DMS 273 (cell line): ENCODE measurements around the gene JARID2.
"Not testable (repeated sequence)": the region's sequence is repeated elsewhere in the genome, so short reads cannot be mapped to it uniquely, and the experiment has no call there.

Experiments
- DNase-seq: peaks from one replicate; lab custom pipeline; 2025; ENCODE audit not compliant: unreplicated experiment; lab: John Stamatoyannopoulos, UW

JARID2 gene

GRCh38 chr6:15411766-15412165 lies 165.9 kb downstream of the JARID2 start:
- DNase-seq = no peak

DNA sequence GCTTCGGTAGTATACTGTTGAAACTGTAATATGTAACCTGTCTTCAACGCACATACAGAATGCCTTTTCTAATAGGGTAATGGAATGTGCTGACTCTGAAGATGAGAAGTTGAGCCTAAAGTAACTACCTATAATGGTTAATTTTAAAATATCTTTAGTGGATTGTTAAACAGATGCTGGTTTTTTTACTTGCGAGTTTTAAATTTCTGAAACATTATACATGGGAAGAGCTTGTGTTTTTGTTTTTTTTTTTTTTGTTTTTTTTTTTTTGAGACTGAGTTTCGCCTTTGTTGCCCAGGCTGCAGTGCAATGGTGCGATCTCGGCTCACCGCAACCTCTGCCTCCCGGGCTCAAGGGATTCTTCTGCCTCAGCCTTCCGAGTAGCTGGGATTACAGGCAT lies 166.9 kb downstream of the JARID2 start:
- no peak for DNase-seq

- DNase-seq = no peak
Measured at GRCh38 chr6:15413466-15414234, 167.8 kb downstream of the JARID2 start.

- DNase-seq = no peak
Measured at GRCh38 chr6:15414235-15414612, 168.4 kb downstream of the JARID2 start.

DNA sequence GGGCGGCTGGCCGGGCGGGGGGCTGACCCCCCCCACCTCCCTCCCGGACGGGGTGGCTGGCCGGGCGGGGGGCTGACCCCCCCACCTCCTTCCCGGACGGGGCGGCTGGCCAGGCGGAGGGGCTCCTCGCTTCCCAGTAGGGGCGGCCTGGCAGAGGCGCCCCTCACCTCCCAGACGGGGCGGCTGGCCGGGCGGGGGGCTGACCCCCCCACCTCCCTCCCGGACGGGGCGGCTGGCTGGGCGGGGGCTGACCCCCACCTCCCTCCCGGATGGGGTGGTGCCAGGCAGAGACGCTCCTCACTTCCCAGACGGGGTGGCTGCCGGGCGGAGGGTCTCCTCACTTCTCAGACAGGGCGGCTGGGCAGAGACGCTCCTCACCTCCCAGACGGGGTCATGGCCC lies 169.8 kb downstream of the JARID2 start:
- not testable (repeated sequence) for DNase-seq

GRCh38 chr6:15416932-15417509 lies 171.2 kb downstream of the JARID2 start:
- no peak for DNase-seq

DNA sequence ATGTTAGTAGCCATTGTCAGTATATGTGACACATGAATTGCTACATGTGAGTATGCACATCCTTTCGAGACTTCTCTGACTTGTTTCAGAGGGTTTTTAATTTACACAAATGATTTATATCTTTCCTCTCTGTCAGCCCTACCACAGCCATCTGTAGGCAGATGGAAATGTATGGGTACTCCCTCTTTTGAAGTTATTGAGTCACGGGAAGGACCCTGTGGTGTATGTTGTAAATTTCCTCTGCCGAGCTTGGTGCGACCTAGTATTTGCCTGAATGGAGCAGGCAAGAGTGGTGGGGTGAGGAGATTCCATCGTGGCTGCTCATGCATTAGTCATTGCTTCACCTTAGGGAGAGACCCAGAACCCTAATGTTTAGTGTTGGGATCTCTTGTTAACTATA lies 171.9 kb downstream of the JARID2 start:
- DNase-seq = no peak

DNA sequence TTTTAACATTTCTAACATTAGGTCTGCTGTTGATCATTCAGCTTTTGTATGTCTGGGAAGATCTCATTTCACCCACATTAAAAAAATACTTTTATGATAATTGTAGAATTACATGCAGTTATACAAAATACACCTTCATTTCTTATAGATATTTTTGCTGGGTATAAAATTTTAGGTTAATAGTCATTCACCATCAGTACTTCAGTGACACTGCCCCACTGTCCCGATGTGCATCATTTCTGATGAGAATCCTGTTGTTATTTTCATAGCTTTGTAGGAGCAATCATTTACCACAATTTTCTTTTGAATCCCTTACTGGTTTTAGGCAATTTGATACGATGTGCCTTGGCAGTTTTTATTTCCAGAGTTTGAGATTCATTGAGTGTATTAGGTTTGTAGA lies 173.6 kb downstream of the JARID2 start:
- no peak for DNase-seq

- DNase-seq = no peak
Measured at GRCh38 chr6:15420959-15421438, 175.1 kb downstream of the JARID2 start.

- no peak for DNase-seq
Measured at GRCh38 chr6:15421945-15422733, 176.3 kb downstream of the JARID2 start.

DNA sequence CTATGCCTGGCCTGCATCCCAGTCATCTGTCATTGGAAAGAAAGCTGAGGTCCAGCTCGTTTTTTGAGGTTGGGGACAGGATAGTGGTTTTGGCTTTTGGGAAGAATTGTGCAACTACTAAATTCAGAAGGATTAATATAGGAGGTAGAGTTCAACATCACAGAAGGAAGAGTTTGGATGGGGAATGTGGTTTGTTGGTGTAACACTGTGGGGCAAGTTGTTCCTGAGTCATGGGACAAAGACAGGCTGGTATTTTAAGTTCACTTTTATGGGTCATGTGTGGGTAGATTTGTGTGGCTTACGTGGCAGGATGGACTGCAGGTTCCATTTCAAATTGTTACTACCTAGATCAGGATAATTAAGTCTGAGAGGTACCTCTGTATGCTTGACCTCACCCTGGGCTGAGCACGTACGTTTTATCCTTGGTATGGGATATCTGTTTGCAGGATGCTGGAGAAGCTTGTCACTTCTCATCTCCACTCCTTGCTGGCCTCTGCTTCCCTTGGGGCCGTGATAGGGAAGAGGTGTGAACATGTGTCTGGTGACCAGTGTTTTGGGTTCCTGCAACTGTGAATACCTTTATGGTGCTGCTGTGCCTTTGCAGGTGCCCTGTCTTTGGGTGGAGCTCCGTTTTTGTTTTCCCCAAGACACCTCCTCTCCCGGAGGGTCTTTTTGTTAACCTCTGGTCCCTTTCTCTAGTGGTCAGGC lies 177.6 kb downstream of the JARID2 start:
- DNase-seq = no peak

- DNase-seq = no peak
Measured at GRCh38 chr6:15425947-15426346, 180.1 kb downstream of the JARID2 start.

DNA sequence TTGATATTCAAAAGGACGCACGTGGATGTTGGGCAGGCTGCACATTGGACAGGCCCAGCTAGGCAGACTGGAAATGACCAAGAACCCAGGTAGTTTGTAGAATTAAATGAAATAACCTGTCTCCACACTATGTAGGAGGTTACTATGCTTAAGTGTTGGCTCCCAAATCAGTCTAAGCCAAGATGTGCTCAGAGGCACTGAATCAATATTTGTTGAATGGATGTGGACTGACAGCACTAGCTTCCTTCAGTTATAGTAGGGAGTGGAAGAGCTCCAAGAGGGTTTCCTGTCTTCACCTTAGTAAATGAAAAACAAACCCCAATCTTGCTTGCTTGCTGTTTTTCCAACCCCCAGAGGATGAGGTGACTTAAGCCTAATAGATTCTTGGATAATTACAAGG lies 180.5 kb downstream of the JARID2 start:
- DNase-seq = no peak

DNA sequence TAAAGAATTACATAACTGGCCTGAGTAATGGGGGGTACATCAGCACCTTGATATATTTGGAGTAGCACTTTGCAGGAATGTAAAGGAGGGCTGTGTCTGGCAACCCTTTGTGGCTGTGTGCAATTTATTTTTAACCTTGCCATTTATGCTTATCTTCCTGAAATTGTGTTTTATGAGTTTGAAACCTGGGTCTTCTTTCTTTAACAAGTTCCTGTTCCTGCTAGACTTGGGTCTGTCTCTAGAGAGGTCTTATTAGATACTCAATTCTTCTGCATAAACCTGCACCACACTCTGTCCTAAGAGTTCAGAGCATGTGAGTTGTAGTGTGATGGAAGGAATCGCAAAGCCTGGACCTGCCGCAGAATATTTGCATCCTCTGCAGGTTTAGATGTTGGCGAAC lies 181.0 kb downstream of the JARID2 start:
- DNase-seq = no peak

- peak; percentile 20 for DNase-seq
Measured at GRCh38 chr6:15427331-15428070, 181.6 kb downstream of the JARID2 start.

GRCh38 chr6:15429141-15430110 lies 183.6 kb downstream of the JARID2 start:
- DNase-seq = no peak

DNA sequence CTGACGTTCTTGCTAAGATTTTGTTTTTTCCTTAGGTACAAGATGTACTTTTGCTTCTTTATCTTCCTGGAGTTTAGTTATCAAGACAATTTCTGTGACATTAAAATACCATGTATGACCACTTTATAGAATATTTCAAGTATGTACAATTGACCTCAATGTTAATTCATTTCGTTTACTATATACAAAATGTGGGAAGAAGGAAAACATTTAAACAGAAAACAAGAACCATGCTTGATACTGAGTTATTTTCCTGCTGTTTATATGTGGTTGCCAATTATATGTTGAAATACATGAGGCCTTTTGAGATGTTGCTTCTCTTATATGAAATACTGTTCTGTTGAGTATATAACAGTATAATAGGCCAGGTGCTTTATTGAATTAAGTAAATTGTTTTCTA lies 184.3 kb downstream of the JARID2 start:
- DNase-seq = no peak

DNA sequence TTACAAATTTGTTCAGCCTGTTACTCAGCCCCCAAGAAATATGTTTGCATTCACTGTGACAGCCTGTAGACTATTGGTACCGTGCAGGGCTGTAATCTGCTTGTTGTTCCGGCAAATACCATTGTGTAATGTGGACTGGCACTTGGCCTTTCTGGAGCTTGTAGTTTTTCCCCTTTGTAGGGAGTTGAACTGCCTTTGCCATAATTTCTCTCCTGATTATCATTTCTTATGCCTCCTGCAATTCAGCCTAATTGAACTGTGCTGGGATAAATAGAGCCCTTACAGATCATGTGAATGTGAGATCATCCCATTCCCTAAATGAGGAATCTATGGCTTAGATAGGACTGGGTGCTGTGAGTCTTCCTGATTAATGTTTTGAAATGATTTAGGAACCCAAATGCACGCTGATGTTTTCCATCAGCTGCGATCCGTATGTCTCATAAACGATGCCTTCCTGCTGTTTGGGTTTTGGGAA lies 185.1 kb downstream of the JARID2 start:
- DNase-seq = no peak

DNA sequence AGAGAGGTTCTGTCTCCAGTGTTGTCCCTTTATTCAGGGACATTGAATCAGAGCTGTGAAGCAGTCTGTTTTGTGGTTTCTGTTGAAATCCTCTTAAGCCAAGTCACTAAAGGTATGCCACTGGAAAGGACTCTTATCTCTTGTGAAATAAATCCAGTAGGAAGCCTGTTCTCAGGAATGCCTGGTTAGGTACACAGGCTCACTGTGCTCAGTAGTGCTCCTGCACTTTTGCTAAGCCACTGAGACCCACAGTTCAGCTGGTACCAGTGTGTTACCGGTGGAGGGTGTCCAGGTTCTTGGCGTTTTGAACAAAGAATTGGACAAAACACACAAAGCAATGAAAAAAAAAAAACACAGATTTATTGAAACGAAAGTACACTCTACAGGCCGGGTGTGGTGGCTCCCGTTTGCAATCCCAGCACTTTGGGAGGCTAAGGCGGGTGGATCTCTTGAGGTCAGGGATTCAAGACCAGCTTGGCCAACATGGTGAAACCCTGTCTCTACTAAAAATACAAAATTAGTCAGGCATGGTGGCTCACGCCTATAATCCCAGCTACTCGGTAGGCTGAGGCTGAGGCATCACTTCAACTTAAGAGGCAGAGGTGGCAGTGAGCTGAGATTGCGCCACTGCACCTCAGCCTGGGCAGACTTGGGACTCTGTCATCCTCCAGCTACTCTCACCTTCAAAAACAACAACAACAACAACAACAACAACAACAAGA lies 186.1 kb downstream of the JARID2 start:
- no peak for DNase-seq
